NK-92 treated with Interleukin-12 subunit alpha and Interleukin-12 subunit beta, amount 100 ng/mL, for 24 hours (cell line): Measurements from ENCODE around the gene DGKG.

ENCODE experiments used
- DNase-seq: peaks from one replicate; lab custom pipeline; 2025; lab: John Stamatoyannopoulos, UW

The DGKG gene

DNA sequence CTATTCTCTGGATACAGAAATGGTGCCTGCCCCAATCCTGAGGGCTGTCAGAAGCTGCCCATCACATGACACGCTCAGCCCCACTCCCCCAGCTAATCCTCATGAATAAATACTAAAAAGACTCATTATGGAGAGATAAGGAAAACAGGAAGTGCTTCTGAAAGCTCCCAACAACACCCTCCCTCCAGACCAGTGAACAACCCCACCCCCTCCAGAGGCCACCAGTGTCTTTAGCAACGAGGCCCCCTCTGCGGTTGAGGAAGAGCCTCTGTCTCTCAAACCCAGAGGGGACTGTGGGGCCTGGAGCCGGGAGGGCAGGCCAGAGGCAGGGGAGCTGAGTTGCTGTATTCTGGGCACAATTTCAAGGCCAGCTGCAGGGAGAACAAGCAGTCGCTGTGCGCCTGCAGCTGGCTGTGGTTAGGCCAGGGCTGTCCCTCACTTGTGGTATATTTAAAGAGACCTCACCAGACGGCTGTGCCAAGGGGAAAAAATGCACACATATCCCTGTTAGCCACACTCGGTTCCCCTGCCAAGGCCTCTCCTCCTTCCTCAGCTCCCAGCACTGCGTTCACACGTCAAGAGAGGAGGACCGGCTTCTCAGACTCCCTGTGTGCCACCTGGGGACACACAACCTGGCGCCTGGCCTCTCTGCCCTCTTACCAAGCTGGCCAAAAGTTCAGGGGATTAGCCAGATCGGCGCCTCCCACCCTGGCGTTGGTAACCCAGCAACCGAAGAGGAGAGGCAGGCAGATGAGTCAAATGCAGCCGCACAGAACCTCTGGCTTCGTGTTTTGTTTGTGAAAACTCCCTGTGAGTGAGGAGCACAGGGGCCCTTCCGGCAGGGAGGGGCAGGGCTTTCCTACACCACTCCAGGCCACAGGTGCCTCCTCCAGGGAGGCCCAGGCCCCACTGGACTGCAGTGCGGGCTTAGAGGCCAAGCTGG lies 152.0 kb downstream of the DGKG start:
- DNase-seq = no peak

DNA sequence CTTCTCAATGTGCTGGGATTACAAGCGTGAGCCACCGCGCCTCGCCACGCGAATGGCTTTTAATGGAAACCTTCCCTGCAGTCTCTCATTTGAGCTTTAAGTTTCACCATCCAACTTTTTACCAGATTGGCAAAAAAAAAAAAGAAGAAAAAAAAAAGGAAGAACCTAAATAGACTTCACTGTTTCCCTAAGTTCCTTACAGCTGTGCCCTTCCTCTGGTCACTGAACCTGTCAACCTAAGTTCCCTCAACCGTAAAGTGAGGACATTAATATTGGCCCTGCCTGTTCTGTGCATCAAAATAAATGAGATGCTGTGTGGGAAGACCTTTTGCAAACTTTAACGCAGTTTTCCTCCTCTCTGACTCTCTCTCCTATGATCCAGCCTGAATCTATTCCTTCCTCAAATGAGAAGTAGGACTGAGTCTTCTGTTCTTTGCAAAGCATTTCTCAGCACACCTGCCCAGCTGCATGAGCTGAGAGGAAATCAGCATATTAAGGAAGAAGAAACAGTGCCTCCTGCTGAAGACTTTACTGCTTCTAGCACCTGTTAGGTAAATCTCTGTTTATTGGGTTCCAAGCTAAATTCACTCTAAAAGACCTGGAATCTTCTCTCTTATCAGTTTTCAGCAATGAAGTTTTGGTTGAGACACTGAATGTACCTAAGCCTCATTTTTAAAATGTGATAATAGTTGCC lies 153.6 kb downstream of the DGKG start:
- DNase-seq = no peak

DNA sequence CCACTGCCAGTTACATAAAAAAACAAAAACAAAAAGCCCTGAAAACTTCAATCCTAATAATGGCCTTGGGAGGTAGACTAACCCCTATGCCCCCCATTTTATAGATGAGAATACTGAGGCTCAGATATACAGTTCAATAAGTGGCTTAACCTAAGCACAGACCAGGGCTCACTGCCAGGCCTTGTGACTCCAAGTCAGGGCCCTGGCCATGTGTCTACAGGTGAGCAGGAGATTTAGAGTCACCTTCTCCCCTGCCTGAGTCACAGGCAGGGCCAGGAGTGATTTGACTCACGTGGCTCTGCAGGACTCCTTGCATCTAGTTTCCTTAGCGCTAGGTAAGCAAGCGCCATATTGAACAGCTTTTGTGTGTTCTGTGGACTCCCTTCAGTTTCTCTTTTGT lies 154.5 kb downstream of the DGKG start:
- DNase-seq = no peak

DNA sequence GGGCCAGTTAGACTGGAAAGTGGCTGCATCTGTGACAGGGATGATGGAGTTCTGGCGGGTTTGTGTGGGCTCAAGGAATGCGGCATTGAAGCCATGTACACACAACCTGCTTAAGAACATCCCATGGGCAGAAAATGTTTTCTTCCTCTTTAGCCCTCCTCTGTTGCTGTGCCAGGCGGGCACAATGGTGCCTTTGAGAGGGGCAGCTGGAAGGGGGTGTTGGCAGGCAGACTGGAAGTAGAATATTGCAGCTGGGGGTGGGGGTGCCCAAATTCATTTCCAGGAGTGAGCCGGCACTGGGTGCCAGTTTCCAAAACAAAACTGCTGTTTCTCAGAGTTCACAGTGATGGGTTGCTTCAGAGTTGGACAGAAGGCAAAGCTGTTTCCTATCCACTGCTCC lies 161.3 kb downstream of the DGKG start:
- DNase-seq = no peak

DNA sequence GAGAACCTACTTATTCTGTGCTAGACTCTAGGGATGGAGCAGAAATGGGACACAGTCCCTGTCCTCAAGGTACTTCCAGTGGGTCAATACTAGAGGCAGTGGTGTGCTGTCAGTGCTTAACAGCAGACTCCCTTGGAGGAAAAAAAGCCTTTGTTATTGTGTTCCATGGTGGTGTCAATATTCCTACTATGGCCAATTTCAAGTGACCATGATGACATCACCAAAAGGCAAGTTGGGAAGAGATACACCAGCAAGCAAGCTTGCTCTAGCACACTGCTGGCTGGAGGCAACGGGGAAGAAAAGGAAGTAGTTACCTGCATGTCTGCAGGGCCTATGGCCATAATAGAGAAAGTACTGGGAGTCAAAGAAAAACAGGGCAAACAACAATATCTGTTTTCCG lies 163.6 kb downstream of the DGKG start:
- DNase-seq = no peak

DNA sequence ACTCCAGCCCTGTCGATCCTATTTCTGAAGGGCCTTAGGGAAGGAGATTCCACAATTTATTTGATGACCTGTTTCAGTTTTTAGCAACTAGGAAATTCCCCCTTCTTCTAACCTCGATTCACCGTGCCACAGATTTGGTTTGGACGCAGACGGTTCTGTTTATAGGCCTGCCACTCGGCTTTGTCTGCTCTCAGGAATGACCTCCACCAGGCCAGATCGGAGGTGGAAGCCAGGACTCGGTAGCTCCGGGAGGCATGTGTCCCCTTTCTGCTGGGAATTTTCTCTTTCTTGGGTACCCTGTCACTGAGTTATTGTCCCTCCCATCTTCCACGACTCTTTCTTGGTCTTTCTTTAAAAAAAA lies 167.6 kb downstream of the DGKG start:
- no peak for DNase-seq

DNA sequence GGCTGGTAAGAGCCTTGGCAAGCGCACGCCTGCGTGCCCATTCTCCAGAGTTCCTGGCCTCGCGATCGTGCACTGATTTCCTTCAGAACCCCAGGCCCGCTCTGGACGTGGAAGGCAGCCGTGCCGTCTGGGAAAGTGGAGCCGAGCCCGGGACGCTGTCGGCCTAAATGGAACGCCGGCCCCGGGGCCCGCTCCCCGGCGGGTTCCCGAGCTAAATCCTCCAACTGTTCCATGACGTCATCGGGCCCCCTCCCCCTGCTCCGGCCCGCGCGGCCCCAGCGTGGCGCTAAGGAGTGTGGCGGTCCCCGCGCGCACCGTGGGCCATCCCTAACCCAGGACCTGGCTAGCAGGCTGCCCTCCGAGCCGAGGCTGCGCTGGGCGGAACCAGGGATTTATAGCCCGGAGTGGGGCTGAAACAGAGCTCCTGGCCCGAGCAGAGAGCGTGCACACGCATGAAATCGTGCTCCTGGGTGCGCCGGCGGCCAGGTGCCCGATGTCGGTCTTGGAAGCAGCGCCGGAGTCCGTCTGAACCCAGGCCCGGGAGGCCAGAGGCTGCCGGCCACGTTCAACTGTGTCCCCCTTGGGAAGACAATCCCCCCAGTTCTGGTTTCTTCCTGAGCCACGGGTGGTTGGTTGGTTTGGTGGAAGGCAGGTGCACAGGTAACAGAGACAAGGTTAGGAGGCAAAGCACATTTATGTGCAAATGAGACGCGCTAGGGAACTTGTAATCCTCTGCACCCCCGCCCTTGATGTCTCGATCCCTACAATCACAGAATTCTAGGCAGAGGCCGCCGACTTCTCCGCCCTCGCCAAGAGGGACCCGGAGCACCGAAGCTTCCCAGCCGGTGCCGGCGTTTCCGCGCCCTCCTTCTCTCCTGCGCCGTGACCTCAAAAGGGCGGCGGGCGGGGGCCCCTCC lies 168.2 kb downstream of the DGKG start:
- no peak for DNase-seq

DNA sequence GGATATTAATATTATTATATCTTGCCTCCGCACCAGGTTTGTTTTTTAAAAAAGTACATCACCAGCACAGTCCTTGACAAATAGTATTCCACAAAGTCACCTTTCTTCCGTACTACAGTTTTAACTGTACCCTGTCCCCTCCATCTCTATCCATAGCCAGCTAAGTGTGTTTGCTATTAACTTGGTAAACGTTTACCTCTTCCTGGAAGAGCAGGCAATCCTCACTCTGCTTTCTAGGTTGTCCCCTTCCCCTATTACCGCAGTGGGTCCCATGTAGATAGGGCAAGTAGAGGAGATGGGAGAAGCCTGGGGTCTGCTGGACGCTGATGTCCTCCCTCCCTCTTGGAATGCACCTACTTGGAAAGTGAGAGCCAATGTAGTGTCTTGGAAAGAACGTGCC lies 169.2 kb downstream of the DGKG start:
- DNase-seq = no peak

DNA sequence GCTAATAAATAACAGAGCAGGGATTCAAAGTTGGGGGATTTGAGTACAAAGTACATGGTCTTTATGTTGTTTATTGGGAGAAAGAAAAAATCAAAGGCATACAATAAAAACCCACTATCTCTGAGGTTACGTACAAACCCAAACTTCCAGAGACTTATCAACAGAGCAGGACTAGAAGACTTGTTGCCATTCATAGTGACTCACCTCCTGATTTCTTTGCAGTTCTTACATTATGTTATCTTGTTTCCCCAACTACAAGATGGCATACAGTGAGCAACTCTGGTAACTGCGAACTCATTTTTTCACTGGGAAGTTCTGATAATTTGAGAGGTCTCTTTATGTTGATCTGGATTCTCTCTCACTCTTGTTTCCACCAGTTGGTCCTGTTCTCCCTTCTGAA lies 172.5 kb downstream of the DGKG start:
- no peak for DNase-seq

DNA sequence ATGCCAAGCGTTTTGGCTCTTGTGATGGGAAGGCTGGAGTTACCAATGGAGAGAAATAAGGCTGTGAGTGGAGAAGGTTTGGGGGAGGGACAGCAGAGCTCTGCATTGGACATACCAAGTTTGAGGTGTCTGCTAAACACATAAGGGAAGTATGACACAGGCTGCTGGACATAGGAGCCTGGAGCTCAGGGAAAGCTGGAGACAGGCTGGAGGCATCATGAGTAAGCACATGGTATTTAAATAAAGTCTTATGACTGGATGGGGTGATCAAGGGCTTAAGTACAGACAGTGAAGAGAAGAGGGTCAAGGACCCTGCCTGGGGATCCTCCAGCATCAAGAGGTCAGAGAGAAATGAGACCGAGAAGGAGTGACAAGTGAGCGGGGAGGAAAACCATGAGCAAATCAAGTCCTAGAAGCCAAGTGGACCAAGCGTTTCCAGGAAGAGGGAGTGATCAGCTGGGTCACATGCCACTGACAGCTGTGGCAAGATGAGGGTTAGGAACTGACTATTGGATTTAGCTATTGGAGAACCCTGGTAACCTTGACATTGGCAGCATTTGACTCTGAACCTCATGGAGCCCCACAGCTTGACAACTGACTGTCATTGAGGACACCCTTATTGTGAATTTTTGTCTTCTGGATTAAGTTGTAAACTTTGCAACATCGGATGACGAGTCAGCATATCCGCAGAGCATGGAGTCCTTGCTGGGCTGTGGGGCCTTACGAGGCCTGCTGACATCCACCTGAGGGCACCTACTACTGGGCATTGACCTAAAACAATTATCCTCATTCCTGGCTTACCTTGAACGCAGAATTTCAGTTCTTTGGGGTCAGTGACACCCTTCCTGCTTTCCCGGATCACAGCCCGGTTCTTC lies 174.4 kb downstream of the DGKG start:
- no peak for DNase-seq

DNA sequence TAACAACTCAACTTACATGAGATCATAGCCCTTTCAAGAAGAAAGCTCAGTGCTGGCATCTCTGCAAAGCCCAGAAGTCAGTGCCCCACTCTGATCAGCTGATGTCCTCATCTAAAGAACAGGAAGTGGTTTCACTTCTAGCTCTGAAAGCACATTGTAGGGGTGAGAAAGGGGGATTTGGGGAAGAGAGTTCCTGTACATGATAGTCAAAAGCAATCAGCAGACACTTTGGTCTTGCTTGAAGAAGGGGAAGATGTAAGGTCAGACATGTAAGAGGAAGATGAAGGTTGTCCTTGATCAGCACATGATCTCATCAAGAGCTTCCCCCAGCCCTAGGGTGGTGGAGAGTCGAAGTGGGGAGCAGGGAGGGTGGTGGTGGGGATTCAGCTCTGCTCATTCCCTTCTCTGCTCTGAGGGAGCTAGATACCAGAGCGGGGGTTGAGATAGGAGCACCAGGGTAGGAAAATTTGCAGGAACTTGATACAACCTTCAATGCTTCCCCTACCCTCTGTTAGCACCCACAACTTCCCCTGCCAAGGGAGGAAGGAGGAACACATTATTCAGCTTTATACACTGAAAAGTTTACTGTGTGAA lies 176.7 kb downstream of the DGKG start:
- DNase-seq = peak; percentile 32

DNA sequence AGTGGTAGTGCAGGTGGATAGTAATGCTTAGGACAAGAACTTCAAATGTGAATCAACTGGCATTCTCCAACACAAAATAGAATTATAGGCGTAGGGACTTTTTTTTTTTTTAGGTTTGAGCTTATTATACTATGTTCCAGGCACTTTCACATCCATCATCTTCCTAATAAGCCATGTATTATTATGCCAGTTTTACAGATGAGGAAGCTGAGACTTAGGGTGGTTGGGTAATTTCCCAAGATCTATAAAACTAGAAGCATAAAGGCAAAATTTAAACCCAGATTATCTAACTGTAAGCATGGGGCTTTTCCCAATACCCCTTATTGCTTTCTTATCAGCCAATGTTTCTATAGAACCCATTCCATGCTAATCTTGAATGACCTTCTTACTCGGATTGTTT lies 178.0 kb downstream of the DGKG start:
- no peak for DNase-seq

DNA sequence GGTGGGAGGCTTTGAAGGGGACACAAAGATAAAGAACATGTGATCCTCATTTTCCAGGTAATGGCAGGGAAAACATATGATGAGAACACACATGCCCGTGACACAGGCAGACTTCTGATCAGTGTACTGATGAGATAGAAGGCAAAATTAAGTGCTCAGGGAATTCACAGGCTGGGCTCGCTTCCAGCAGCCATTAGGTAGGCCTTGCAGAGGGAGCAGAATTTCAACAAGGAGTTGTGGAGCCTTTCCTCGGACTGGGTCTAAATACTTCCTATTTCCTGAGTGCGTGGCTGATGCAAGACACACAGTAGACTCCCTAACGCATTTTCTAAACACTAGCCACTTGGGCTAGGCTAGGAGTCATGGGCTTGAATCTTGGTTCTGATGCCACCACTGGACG lies 179.2 kb downstream of the DGKG start:
- DNase-seq = no peak

DNA sequence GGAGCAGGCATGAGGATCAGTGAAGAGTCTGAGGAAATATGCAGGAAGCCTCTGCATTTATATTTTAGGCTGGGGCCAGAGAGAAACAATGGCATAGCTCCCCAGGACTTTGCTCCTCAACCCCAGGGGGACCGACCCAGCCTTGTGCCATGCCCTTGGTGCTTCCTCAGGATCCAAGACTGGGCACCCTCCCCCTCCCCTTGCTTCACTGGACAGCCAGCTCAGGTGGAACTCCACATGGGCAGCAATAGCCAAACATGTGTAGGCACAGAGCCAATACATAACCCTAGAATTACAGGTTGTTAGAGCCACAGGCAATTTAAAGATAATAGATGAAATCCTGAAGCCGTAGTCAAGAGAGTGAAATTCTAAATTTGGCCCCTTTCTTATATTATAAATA lies 180.1 kb downstream of the DGKG start:
- no peak for DNase-seq

DNA sequence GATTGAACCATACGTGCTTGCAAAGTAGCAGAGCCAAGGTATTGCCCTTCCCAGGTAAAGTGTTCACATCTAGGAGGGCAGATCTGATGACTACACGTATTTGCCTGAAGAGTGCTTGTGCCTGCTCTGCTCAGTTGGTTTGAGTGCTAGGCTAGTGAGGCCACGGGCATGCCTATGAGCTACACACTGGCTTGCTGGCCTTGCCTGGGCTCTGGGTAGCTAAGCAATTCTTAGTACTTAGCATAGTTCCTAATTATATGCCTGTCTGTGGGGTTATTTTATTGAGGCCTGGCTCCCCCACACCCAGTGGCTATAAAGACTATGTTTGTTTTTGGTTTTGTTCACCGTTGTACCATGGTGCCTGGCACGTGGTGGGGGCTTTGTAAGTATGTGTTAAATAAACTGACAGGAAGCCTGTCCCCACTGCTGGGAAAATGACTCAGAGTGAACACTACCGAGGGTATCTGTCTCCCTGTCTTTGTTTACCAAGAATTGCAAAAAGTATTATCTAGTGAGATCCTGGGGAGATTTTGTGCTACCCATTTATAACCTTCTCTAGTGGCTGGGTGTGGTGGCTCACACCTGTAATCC lies 181.0 kb downstream of the DGKG start:
- peak; percentile 50 for DNase-seq

DNA sequence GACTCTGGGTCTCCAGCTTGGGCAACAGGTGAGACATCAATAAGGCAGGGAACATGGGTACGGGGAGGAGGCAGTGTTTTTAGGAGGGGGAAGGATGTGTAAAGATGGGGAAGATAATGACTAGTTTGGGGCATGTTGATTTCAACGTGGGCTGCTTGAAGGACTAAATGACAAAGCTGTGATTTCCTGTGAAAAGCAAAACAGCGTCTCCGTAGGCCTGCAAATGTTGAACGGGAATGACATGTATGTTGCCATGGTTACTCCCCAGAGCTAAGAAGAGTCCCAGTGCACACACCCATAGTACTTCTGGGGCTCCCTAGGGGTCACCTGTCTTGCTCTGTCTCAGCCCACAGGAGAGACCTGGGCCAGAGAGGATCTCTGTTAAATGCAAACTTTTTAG lies 181.9 kb downstream of the DGKG start:
- no peak for DNase-seq

DNA sequence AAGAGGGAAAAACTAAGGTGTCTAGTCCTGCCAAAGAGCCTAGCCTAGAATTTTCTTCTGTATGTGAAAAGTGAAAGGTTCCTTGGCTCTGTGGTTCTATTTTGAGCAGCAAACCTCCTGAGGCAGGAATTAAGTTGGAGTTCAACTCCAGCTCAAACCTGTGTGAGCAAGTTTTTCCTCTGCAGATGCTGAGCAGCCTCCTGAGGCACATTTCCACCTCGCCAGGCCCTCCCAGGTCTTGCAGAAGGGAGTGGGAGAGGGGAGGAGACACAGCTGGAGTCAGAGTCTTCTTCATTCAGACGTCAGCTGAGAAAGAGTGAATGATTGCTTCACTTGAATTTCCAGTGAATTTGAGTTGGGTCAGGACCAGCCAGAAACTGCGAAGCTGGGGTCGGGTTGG lies 183.6 kb downstream of the DGKG start:
- DNase-seq = no peak

DNA sequence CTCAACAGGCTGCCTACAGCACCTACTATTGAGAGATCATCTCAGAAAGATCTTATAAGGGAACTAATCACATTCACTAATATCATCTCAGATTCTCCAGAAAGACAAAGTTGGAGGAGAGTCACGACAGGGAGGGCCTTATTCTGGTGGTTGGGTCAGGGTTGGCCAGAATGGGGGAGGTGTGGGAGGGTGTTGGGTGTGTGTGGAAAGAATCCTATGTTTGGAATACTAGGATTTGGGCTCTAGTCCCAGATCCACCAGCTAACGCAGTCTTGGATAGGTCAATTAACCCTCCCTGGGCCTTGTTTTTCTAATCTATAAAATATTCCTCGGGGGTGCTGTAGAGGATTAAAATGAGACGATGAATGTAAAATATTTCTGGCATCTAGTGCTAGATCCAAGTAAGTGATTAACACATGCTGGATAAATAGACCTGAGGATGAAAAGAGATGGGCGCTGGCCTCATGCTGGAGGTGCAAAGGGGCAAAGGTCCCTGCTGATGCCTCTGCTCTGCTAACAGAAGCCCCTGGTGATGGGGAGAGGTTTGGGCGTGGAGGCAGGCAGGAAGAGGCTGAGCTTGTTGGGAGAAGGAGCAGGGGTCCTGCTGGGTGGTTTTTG lies 185.6 kb downstream of the DGKG start:
- DNase-seq = no peak

DNA sequence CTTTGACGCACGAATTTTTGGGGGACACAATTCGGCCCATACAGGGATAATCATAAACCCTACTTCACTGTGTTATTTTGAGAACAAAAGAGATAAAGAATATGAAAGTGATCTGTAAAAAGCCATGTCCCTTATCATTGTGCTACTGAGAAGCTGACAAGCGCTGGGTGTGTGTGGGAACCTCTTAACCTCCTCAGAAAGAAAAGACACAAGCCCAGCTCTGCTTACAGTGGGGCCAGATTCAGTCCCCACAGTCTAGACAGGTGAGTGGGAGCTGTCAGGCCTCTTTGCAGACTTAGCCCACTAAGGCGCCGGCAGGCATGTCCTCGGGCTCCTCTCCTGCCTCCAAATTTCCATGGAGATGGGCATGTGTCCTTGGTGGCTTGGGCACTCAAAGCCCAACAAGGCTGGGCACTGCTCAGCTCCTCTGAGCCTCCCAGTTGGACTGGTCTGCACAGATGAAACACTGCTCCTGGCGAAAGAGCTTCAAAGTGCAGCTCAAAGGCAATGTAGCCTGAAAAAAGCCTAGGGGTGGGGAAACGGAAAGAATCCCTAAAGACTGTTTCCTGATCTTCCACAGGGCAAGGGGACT lies 188.7 kb downstream of the DGKG start:
- DNase-seq = no peak

DNA sequence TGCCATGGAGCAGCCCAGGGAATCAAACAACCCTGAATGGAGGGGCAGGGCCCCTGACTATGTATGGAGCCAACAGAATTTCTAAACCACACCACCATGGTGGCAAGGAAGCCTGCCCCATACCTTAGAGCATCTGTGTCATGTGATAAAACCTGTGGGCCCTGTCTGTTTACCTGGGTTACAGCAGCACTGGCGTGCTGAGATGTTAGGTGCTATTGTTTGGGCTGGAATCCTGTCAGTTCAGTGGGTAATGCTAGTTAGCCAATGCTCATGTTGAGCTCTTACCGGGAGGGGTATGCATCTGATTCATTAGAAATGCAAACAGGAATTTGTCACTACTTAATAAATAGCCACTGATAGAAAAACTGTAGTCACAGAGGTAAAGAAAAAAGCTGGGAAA lies 189.7 kb downstream of the DGKG start:
- no peak for DNase-seq
